ENCODE results near the gene NTN3.
A peak's percentile ranks its signal among the peaks of the same experiment; 100 is the strongest.

Gene NTN3

DNA sequence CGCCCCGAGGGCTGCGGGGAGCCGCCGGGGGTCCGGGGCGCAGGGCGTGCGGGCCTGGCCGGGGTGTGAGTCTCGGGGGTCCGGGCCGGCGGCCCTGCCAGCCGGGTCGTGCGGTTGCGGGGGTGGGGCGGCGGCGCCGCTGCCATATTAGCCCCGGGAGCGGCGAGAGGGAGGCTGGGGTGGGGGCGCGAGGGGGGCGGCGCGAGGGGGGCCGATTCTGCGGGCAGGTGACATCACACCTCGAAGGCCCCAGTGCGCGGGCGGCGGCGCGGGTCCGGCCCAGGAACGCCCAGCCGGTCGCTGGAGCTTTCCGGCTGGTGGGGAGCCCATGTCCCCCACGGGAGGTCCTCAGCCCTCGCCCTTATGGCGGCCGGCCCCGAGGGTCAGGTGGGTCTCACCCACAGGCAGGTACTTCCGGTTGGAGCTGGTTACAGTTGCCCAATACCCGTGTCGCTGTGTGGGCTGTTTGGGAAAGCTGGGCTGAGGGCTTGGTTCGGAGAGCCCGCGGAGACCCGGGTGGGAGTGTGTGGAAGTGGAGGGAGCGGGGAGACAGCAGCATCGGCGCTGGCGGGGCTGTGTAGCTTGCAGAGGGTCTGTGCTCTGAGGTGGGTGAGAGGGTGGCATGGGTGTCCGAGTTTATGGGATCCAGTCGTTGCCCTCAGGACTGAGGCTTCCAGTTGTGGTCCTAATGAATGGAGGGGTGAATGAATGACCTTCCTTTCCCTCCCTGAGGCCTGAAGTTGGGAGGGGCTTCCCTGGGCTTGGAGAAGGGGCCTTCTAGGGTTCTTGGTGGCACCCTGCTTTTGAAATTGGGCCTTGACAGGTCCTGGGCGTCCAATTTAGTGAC, 43.5 kb downstream of the NTN3 start:
- no peak for DNase-seq (ENCODE audit: low spot score)

DNA sequence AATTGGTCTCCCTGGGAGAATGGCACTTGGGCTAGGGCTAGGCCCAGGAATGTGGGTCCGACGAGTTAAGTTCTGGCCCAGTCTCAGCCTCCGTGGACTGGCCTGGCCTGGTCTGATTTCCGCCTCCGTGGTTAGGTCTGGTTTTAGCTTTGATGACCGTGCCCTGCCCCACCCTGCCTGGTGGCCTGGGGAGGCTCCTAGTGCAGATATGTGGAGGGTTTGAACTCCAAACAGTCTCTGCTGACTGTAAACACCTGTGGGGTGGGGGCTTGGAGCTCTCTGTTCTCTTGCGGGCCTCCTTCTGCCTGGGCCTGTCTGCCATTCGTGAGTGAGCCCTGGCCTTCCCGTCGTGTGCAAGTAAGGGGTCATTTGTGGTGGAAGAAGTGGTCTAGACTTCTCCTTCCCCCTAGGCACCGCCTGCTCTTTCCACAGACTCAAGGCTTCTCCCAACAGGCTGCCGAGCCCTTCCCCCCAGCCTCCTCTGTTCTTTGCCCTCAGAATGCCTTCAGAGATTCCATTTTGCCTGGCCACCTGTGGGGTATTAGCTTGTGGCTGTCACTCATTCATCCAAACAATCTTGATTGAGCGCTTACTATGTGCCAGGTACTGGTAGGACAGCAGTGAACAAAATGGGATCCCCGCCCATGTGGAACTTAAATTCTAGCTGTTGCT, 44.2 kb downstream of the NTN3 start:
- no peak for DNase-seq (ENCODE audit: low spot score)

DNA sequence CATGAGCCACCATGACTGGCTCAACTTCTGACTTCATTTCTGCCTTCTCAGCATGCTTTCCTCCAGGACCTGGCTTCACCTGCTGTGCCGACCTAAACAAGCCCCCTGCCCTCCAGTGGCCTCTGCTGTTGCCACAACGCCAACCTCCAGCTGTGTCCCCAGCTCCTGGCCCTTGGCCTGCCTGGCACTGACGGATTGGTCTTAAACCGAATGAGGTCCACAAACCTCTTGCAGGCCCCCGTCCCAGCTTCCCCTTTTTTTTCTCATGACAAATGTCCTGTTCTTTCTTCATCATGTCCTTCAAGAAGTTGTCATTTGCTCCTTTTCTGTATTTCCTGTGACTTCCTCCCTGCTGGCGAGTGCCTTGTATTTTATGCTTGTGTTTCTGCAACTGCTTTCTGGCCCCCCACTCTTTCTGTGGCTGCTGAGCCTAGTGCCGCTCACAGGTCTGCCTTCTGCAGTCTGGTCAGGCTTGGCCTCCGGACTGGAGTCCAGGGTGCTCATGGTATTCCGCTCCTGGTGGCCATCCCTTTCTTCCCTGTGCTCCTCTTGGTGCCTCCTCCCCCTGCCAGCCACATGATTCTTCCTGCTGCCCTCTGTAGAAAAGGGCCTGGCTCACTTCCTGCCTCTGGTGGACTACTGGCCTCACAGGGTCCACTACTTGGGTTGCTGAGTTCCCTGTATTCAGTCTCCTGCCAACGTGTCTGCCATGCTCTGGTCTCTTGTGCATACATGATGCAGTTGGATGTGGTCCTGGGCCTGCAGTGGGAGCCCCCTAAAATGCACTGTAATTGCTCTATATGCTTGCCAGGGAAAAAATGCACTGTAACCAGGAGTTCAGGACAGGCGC, 45.5 kb downstream of the NTN3 start:
- DNase-seq (ENCODE audit: low spot score) = no peak

DNA sequence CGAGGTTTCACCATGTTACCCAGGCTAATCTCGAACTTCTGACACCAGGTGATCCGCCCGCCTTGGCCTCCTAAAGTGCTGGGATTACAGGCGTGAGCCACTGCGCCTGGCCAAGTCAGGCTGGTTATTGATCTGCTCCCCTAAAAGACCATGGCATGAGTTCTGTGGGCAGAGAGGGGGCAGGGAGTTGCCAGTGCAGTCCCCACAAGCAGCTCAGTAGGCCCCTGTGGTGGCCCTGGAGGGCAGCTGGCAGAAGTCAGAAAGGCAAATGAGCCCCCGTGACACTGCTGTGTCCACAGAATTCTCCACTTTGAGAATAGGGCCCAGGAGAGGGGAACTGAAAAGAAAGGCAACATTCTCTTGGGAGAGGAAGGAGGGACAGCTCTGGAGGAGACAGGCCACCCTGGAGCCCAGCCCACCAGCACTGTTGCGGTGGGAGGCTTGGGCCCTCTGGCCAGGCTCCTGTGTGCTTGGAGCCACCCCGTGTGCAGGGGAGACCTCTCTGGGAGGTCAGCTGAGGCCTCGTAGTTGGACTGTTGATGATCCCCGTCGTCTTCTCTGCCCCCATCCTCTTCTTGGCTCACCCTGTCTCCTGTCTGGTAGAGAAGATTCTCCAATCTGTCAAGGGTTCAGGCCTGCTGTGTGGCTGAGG, 47.0 kb downstream of the NTN3 start:
- no peak for DNase-seq (ENCODE audit: low spot score)

DNA sequence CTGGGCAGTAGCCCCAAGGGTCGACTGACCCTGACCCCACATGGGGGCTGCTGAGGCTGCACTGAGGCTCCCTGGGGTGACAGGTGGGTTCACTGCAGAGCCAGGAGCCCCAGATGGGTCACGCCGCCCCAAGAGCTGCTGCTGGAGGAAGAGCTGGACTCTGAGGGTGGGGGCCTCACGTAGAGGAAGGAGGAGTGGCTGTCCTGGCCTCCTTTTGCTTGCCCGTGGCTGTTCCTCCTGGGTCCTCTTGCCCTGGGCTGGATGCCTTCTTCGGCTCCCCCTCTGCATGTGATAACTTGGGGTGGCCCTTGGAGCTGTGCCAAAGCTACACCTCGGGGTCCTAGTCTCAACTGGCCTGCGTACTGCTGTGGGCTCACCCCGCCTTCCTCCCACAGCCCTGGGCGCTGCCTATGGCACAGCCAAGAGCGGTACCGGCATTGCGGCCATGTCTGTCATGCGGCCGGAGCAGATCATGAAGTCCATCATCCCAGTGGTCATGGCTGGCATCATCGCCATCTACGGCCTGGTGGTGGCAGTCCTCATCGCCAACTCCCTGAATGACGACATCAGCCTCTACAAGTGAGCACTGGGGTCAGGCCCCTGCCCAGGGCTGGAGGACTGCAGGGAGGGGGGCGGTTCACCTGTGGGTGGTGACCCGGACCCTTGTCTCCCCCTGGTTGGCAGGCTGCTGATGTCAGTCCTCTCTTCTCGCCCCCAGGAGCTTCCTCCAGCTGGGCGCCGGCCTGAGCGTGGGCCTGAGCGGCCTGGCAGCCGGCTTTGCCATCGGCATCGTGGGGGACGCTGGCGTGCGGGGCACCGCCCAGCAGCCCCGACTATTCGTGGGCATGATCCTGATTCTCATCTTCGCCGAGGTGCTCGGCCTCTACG, 48.0 kb downstream of the NTN3 start:
- no peak for DNase-seq (ENCODE audit: low spot score)

DNA sequence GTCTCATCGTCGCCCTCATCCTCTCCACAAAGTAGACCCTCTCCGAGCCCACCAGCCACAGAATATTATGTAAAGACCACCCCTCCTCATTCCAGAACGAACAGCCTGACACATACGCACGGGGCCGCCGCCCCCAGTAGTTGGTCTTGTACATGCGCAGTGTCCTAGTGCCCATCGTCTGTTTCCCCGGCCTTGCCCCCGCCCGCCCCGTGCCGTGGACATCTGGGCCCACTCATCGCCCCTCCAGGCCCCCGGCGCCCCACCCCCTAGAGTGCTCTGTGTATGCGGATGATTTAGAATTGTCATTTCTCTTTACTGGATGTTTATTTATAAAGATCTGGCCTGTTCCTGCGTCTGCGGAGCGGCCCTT, 48.6 kb downstream of the NTN3 start:
- DNase-seq (ENCODE audit: low spot score) = no peak

DNA sequence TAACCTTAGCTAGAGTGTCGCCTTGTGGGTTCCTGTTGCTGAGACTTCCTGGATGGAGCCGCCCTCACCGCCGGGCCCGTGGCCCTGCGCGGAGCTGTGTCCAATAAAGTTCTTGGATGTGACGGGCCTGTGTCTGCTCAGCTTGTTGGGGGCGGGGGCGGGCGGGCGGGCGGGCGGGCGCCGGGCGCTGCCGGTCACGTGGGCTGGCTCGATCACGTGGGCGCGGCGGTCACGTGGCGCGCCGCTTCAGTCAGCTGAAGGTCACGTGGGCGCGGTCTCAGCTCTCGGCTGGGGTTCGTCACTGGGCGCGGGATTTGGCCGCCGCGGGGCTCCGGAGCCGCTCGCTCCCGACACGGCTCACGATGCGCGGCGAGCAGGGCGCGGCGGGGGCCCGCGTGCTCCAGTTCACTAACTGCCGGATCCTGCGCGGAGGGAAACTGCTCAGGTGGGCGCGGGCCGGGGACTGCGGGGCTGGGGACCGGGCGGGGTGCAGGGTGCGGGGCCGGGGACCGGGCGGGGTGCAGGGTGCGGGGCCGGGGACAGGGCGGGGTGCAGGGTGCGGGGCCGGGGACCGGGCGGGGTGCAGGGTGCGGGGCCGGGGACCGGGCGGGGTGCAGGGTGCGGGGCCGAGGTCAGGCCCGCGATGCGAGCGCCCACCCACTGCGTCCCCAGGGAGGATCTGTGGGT, 49.1 kb downstream of the NTN3 start, which contains the start of gene AMDHD2:
TSS of gene AMDHD2 (plus strand) at position 275 of the 687 bp plus-strand sequence. CDS start at position 363, 88 bp downstream.
- peak; percentile 90 for DNase-seq (ENCODE audit: low spot score)

DNA sequence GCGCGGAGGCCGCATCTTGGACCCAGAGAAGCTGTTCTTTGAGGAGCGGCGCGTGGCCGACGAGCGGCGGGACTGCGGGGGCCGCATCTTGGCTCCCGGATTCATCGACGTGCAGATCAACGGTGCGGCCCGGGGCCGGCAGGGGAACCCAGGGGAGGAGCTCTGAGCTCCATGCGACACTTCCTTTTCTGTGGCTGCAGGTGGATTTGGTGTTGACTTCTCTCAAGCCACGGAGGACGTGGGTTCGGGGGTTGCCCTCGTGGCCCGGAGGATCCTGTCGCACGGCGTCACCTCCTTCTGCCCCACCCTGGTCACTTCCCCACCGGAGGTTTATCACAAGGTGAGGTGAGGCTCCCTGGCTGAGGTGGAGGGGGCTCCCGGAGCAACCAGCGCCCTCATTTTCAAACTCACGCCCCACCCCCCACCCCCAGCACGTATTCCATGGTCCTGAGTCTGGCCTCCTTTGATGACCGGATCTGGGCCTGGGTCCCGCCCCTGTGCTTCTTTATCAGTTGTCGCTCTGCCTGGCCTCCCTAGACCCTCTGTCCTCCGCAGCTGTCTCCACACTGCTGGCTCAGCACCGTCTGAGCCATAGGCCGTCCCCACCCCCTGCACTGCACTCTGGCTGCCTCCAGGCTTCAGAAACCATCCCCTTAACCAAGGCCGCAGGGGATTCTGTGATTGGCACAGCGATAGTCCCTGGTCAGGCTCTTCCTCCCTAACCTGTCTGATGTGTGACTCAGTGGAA, 49.9 kb downstream of the NTN3 start:
- peak; percentile 52 for DNase-seq (ENCODE audit: low spot score)
